Vagina (tissue), 2 donors: ENCODE data around the gene B4GALNT1.

Experiments used
- CTCF ChIP-seq, 3 experiments: fragments of 450-650 bp in 2 of 3; fragments of 200-600 bp in 1 of 3; sonication (generic) in 1 of 3; IDR thresholded peaks; one replicate each; pipeline ENCODE4 v1.5.1; 2017 to 2019; ENCODE audit warnings: antibody characterized with exemption in 3 of 3, mild to moderate bottlenecking in 2 of 3, moderate library complexity in 2 of 3
- POLR2A ChIP-seq, 2 donors: fragments of 450-650 bp; IDR thresholded peaks; one replicate each; pipeline ENCODE4 v1.6.1; 2017; ENCODE audit warnings: antibody characterized with exemption in 2 of 2, mild to moderate bottlenecking in 2 of 2, moderate library complexity in 2 of 2
- POLR2AphosphoS5 ChIP-seq, 2 donors: sonication (generic); formaldehyde crosslinking; IDR thresholded peaks; one replicate each; pipeline ENCODE4 v1.9.0; 2017; ENCODE audit warnings: antibody characterized with exemption in 2 of 2, mild to moderate bottlenecking in 2 of 2, low read depth in 1 of 2; ENCODE audit not compliant: insufficient read depth in 1 of 2

DNA sequence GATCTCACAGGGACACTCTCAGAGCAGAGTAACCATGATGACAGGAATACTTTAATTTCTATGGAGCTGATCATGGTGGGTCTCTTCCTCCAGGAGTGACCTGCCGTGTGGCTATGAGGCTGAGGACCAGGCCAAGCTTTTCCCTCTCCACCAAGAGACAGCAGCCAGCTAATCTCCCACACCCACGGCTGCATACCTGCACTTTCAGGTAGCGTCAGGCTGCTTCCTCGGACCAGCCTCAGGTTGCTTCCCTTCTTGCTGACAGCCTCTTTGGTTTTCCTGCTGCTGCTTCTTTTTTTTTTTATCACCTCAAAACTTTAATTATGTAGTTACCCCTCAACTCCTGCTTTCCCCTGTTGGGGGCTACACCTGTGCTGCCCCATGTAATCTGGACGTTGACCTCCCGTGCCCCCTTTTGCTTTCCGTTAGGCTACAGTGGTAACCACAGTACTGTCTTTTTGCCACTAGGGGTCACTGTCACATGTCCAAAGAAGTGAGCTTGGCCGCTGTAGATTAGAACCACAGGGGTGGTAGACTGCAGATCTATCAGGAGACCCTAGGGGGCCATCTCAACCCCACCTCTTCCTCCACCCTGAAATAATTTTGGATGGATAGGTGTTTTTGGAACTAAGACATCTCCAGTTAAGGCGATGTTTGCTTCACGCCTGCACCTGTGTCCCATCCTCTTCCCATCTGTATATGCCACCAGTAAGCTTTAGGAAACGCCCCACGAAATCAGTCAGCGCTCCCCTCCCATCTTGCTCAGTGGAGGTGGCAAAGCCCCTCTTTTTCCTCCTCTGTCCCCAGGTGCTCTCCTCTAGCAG is 49.8 kb downstream of the B4GALNT1 start:
- TF ChIP-seq CTCF (IDR thresholded peaks at IDR 0.05), result peak; percentile 93 to 98 (median 95)
- TF ChIP-seq POLR2AphosphoS5 (IDR thresholded peaks at IDR 0.05; ENCODE audit: insufficient read depth in 1 of 2, low read depth in 1 of 2), result no peak
- no peak for TF ChIP-seq POLR2A (IDR thresholded peaks at IDR 0.05)
